KG1 (cell line): Measurements from ENCODE around the gene GEMIN4.
"Not testable (repeated sequence)": the region's sequence is repeated elsewhere in the genome, so short reads cannot be mapped to it uniquely, and the experiment has no call there.

ENCODE experiments used
- DNase-seq: peaks from one replicate; lab custom pipeline; 2025; lab: John Stamatoyannopoulos, UW

The GEMIN4 gene

DNA sequence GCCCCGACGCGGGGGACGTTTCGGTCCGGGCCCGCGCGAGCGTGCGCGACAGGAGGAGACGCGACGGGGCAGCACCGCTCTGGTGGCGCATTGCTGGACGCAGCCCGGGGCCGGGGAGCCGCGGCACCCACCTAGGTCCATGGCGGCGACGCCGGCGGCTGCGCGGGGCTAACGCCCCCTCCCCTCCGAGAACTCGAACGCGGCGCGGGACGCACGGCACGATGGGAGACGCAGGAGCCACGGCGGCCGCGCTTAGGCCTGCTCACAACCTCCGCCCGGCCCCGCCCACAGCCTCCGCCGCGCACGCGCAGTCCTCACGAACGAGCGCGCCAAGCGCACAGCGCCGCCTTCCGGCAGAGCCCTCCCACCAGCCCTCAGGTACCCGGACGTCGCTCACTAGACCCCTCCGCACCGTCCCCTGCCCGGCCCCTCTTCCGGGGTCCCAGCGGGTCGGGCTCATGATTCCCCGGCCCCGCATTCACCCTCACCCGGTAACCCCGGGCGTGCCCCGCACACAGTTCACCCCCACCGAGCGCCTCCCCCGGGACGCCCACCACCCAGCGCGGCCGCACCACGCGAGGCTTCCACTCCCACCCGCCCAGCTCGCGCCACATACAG lies at the start of gene GEMIN4:
GEMIN4 (minus strand) TSS at position 263 of the 618 bp plus-strand sequence; CDS start at position 141, 122 bp downstream.
- peak; percentile 26 for DNase-seq

DNA sequence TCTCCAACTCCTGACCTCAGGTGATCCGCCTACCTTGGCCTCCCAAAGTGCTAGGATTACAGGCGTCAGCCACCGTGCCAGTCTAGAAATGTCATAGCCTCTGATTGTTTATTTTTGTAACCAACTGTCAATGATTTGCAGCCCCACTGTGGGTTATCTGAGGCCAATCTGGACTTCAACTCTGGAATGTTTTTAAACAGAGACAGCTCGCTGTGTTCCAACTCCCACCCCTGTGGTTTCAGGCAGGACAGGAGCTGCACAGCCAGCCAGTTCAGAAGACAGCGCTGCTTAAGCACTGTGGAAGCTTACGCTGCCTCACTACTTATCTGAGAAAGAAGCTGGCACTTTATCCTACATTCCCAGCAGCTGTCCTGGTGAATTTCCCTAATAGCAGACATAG lies 49.6 kb upstream of the GEMIN4 start:
- no peak for DNase-seq

DNA sequence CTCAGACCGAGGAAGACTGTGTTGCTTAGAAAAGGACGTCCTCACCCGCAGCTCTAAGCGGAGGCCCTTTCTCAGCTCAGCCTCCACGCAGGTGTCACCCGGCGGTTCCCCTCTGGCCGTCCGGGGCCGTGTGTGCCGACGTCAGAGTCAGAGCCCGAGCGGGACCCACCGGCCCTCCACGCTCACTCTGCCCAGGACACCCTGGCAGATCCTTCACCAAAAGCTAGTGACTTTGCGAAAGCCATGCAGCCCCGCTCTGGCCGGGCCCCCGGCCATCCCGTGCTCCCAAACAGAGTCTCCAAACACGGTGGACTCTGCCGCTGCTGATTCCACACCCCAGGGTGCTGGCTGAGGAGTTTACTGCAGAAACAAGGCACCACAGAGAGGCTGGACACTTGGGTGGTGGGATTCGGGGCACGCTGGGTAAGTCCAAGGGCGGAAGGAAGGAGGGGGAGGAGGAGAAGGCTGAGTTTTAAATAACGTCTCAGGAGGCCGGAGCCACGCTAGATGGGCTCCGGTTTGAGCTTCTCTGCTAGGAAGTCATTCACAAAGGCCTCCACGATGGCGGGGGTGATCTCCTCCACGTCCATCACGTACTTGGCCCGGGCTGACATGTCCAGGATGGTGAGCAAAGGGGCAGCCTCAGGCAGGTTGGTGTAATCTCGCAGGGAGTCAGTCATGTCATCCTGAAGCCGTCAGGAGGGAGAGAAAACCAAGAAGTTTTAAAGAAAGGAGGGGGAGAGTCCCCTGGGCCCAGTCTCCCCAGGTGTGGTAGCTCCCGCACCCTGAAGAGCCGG lies 48.6 kb upstream of the GEMIN4 start:
- DNase-seq, result no peak

DNA sequence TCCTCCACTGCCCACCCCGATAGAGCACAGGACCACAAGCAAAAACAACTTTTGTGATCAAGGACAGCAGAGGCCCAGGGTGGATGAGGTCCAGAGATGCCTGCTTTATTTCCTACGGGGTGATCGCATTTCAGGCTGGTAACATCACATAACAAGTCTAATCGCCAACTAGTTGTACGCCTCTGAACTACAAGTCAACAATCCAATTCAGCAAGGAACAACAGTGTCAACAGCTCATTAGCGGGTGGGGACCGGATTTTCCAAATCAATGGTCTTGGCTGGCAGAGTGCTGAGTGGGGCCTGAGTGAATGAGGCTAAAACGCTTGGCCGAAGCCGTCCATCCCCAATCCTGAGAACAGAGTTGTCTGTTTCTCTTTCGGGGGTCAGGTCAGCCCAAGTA lies 47.2 kb upstream of the GEMIN4 start:
- DNase-seq, result no peak

DNA sequence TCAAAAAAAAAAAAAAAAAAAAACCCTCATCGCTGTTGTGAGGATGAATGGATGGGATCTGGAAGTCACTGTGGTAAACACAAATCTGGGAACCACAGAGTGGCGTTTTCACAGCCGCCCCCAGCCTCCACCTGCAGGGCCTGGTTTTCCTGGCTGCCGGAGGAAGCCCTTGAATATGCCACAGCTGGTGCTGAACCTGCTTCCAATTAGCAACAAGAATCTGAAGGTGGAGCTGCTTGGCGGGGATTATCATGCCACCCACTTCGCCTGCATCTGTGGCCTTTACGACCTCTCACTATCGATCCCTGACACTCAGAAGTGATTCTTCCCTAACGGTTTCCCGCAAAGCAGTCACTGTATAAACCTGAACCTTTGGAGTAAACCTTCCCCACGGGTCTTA lies 46.2 kb upstream of the GEMIN4 start:
- DNase-seq, result no peak

DNA sequence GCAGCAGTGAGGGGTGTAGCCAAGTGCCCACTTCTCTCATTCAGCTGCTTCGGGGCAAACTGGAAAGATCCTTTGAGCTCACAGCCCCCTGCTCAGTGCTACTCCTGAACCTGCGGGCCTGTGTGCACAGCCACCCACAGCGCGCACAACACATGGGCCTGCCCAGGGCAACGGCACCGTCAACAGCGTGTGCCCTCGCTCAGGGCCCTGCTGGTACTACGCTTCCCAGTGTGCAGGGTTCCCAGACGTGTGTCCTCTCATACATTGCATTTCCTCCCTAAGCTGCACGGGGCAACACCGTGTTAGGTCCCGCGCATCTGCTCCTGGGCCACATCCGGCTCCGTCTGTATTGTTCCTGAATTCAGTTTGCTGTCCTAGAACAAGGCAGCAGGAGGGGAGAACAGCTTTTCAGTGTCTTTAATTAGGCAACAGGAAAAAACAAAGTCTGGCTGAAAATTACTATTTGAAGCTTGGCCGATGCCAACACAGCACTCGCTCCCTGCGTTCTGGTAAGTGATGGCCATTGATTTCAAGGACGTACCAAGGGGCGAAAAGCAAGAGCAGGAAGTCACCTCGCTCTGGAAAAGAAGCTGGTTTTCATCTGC lies 45.3 kb upstream of the GEMIN4 start:
- no peak for DNase-seq

DNA sequence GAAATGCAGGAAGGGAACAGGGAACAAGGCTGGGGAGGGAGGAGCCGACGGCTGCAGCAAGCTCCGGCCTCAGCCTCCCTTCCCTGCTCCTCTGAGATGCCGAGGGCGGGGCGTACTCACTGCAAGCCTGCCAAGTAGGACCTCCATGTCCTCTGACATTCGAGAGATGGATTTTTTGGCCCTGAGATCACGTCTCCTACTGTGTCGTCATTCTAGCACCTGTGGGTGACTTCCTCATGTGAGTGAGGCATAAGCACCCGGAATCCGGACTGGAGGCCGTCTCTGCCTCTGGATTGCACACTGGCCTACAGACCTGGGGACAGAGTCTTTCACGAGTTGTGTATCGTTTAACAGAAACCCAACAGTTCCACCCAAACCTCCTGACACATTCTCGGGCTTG lies 44.5 kb upstream of the GEMIN4 start:
- no peak for DNase-seq

DNA sequence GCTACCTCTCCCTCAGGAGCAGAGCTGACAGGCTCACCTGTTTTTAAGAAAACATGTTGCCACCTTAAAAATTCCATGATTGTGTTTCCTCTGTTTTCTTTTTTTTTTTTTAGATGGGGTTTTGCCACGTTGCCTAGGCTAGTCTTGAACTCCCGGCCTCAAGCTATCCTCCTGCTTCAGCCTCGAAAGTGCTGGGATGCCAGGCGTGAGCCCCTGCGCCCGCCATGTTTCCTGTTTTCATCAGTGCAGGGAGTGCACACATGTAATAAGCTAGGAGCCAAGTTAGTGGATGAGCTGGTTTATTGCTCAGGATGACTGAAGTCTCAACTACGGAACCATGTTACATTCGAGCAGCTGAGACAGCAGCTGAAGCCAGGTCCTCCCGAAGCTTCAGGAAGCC lies 43.7 kb upstream of the GEMIN4 start:
- no peak for DNase-seq

DNA sequence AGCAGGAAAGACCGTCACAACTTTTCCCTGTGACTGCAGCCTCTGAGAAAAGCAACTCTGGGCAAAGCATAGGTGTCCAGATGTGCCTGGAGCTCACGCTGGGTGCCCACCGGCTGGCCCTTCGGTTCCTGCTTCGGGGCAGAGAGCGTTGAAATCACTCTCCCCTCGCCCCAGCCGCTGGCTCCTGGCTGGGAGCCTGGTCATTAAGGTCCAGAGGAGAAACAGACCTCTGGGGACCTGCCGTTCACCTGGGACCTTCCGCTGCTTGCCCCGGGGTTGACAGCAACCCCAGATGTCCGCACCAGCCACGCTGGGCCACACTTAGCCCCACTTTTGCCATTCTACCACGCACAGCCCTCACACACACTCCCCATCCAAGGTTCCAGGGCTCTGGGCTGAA lies 43.2 kb upstream of the GEMIN4 start:
- DNase-seq, result no peak

DNA sequence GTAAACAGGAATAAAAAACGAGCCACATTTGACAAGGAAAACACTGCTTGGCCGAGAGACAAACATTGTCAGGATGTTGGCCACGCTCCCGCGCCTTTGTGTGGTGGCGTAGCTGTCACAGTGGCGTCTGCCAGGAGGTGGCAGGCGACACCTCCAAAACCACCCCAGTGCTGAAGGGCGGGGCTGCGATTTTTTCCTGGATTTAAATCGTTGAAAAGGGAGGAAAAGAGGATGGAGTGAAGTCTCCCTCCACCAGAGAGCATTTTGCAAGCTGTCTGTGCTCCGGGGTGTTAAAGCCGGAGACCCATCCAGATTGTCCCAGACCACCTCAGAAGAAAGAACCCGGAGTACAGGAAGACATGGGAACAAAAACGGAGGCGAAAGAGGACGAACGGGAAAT lies 42.8 kb upstream of the GEMIN4 start:
- DNase-seq, result no peak

DNA sequence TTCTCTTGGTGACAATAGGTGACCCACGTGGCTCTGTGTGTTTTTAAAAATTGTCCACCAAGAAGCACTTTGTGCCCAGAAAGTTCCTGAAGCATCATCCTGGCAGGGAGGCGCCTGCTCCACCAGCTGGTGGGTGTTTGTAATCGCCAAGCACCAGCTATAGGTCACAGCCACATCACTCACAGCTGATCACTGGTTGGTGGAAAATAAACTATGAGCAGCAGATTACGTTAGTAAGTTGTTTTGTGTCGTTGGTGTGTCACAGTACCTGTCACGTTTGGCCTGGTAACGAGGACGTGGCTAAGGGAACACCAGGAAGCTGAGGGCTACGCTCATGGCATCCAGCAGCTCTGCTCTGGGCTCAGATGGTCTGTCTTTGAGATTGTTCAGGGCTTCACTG lies 40.2 kb upstream of the GEMIN4 start:
- DNase-seq, result no peak

DNA sequence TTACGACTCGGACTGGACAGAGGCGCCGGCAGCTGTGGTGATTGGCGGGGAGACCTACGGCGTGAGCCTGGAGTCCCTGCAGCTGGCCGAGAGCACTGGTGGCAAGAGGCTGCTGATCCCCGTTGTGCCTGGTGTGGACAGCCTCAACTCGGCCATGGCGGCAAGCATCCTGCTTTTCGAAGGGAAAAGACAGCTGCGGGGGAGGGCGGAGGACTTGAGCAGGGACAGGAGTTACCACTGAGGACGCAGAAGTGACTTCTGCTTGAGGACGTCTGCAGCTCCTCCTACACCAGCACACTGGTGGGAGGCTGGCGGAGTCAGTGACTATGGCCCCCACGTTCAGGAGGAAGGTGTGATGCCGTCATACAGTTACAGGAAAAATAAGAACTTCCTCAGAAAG lies 39.8 kb upstream of the GEMIN4 start:
- no peak for DNase-seq

DNA sequence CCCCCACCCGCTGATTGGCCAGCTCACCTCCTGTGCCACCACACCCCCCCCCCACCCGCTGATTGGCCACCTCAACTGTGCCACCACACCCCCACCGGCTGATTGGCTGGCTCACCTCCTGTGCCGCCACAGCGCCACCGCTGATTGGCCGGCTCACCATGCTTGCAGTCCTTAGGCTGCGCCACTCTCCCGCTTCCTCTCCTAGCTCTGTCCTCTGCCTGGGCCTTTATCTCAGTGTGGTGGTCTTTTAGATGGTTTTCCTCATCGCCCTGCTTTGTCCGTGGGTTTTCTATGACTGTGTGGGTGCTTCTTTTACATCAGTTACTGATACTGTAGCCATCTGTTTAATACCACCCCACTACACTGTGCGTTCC lies 38.8 kb upstream of the GEMIN4 start:
- not testable (repeated sequence) for DNase-seq

DNA sequence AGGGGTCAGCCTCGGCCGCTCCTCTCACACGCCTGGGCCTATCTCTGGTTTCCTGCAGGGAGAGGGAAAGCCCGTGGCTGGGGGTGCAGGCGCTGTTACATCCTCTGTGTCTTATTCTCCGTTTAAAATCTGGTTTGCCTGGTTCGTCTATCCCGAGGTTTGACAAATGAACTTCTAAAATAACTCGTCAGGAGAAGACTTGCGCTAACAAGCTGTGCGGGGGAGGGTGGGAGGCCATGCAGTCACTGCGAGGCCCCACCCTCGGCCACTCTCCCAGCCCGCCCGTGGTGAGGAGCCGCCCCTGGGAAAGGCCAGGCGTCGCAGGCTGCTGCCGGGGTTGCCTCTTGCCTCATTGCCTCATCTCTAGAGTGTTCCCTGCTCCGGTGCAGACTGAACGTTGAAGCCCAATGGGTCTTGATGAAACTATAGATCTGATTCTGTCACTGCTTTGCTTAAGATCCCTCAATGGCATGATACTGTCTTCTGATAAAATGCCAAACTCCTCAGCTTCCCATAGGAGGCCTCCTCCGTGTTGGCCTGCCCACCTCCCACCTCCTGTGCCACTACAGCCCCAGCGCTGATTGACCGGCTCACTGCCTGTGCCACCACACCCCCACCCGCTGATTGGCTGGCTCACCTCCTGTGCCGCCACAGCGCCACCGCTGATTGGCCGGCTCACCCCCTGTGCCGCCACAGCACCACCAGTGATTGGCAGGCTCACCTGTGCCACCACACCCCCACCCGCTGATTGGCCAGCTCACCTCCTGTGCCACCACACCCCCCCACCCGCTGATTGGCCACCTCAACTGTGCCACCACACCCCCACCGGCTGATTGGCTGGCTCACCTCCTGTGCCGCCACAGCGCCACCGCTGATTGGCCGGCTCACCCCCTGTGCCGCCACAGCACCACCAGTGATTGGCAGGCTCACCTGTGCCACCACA lies 38.1 kb upstream of the GEMIN4 start:
- not testable (repeated sequence) for DNase-seq

DNA sequence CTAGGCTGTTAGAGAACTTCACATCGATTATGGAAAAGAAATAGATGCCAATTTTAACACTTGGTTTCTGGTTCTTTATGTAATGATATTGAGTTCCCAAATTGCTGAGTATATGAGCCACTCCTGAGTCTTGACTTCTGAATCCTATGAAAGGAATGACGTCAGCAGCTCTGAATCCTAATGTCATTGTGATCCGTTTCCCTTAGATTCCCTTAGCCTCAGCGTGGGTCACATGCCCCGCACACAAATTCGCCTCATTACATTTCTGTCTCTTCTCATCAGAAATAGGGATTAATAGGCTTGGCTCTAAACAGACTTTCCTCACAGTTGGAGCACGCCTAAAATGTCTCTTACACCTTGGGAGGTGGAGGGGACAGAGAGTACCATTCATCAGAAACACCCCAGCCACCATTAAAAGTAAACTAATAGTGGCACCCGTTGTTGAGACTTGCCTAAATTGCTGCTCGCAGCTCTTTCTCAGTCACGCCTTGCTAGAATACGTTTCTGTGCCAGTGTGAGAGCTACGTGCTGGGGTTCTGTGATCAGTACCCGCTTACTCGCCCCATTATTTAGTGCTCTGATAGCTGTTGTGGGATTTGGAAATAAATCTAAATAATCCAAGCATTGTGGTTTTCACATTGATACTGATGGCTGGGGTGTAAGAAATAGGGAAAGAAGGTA lies 37.2 kb upstream of the GEMIN4 start:
- no peak for DNase-seq

DNA sequence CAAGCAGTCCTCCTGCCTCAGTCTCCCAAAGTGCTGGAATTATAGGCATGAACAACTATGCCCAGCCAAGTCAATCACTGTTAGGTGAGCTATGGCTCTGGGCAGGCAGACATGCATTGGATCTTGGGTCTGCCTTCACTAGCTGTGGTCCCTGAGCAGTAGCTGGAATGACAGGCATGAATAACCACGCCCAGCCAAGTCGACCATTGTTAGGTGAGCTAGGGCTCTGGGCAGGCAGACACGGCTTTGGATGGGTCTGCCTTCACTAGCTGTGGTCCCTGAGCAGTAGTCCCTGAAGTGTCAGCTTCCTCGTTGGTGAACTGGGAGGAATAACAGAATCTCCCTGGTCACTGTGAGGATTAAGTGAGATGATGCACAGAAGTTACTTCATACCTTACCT lies 36.5 kb upstream of the GEMIN4 start:
- no peak for DNase-seq

DNA sequence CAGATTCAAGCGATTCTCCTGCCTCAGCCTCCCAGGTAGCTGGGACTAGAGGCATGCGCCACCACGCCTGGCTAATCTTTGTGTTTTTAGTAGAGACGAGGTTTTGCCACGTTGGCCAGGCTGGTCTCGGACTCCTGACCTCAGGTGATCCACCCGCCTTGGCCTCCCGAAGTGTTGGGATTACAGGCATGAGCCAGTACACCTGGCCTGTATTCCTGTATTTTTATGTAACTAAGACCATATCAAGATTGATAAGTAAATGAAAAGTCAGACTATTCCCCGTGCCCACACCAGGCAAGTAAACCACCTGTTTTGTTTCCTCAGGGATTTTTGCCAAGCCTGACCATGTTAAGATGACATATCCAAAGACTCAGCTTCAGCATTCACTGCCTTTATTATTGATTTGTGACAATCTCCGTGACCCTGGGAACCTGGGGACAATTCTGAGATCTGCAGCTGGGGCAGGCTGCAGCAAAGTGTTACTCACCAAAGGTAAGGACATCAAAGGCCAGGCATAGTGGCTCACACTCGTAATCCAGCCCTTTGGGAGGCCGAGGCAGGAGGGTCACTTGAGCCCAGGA lies 35.7 kb upstream of the GEMIN4 start:
- no peak for DNase-seq

DNA sequence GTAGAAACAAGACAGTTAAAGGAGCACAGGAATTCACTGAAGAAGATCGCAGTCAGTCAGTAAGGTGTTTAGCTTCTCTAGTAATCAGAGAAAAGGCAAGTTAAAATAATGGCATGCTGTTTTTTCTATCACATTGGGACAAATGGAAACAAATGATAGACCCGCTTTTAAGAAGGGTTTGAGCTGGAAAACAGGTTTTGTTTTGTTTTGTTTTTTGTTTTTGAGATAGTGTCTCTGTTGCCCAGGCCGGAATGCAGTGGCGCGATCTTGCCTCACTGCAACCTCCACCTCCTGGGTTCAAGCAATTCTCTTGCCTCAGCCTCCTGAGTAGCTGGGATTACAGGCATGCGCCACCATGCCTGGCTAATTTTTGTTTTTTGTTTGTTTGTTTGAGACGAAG lies 33.8 kb upstream of the GEMIN4 start:
- DNase-seq, result not testable (repeated sequence)

DNA sequence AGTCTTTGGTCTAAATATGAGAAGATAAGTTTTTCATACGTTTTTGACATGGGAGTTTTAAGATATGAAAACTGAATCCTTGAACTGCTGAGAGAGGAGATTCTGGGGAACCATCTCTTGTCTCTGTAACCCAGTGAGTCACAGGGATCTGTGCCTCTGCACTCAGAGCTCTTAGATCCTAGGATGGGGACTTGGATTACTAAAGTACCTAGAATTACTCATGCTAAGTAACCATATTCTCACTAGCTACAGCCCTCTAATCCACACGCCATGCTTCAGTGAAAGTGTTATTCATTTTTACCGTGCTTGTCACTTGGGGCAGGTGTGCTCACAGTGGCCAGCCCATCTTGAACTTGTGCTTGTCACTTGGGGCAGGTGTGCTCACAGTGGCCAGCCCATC lies 32.1 kb upstream of the GEMIN4 start:
- no peak for DNase-seq

DNA sequence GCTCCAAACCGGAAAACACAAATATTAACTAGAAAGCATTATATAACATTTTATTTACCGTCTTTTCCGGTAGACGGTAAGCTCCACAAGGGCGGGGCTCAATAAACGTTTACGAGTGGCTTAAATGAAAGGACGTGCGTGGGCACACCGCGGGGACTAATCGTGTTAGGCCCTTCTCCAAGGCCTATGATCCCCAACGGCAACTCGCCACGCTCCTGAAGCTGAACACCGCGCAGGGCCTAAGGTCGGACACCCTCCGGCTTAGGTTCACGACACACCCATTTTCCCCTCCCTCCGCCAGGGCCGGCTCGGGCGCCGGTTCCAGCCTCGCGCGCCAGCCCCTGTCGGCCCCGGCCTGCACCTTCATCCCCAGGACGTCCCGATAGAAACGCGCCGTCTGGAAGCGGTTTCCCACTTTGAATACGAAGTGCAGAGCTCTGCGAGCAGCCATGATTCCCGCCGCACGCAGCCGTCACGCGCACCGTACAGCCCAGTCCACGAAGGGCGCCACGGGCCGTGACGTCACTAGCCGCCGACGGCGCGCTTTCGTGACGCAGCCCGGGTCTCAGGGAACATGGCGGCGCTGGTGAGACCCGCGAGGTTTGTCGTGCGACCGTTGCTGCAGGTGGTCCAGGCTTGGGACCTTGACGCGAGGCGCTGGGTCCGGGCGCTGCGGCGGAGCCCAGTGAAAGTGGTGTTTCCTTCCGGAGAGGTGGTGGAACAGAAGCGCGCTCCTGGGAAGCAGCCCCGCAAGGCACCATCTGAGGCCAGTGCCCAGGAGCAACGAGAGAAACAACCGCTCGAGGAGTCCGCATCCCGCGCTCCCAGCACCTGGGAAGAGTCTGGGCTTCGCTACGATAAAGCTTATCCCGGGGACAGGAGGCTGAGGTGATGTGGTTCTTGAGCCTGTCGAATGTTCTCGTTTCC lies 30.0 kb upstream of the GEMIN4 start, which contains the start of the genes GLOD4 and MRM3:
GLOD4 (minus strand) TSS at position 476 of the 927 bp plus-strand sequence; CDS start at position 451, 25 bp downstream.
MRM3 (plus strand) TSS at position 549 of the 927 bp plus-strand sequence; CDS start at position 575, 26 bp downstream.
- peak; percentile 50 for DNase-seq
